ENCODE measurements around the gene MPP3. TPM values are rescaled to one million over a fixed set of nuclear protein-coding genes. Genes with fewer than 3 reads are reported as not detected.

MPP3 gene
- total and polyA plus RNA-seq, 10 of the 15 experiments (the other 5 are each of a cell fraction or from before 2014, with no cell fraction given), result not detected

GRCh38 chr17:43848601-43849000 lies 15.7 kb upstream of the MPP3 start:
- Histone ChIP-seq H3K9ac (ENCODE audit: control insufficient read depth, insufficient read depth, low read length) (no peak overlapping the region), H4K20me1 (ENCODE audit: control insufficient read depth, insufficient read depth) (no peaks in the 10 kb centered on the region), H3K36me3 (ENCODE audit: control insufficient read depth in 2 of 2, insufficient read depth in 2 of 2, low read length in 1 of 2) (no peaks in the 10 kb centered on the region), H2AFZ (ENCODE audit: control insufficient read depth, low read depth, low read length) (no peak overlapping the region), H3K4me3 (no peak overlapping the region), H3K79me2 (ENCODE audit: control insufficient read depth, insufficient read depth, low read length) (no peaks in the 10 kb centered on the region), H3K9me3 (replicated peaks; ENCODE audit: control insufficient read depth, insufficient read depth, low read length) (no peaks in the 10 kb centered on the region), H3K4me2 (ENCODE audit: control insufficient read depth, insufficient read depth) (no peak overlapping the region), H3K27ac (ENCODE audit: control insufficient read depth, insufficient read depth) (no peak overlapping the region), H3K27me3 (replicated peaks in 1 of 2; ENCODE audit: control insufficient read depth in 2 of 2, insufficient read depth in 2 of 2, low read length in 1 of 2) (no peaks in the 10 kb centered on the region; a peak in 3 of 4 replicates), H3K4me1 (ENCODE audit: control insufficient read depth, insufficient read depth, low read length) (no peaks in the 10 kb centered on the region)
- ChIA-PET RAD21 (ENCODE audit: unreplicated experiment) (no interaction called here), SMC1A (ENCODE audit: uncharacterized antibody, unreplicated experiment) (no interaction called here), POLR2A (no interaction called here), CTCF (interaction anchor here (1.7 kb wide), 1 partner anchor 8 kb away, joined by 5 read pairs; no protein-coding TSS in a partner anchor)
- in situ Hi-C loops (cut with MboI), result no loop called here
- FAIRE-seq (no peak), DNase-seq (ENCODE audit: low read depth, low spot score) (no peak), ATAC-seq (no peak)
- intact Hi-C loops (cut with micrococcal nuclease; ENCODE audit: unreplicated experiment), result loop anchor here (5.0 kb wide), 1 partner anchor 156 kb away; no protein-coding TSS in a partner anchor
- WGBS (ENCODE audit: insufficient coverage, insufficient replicate concordance, low lambda C conversion rate, missing lambda C conversion rate), result 10% methylated on average over 10 of the region's 10 CpGs
- BruUV-seq (replicated peaks), result no TSS peak
- TF ChIP-seq PKNOX1 (IDR thresholded peaks at IDR 0.05), result no peak
- TF ChIP-seq BCL3 (IDR thresholded peaks at IDR 0.05; ENCODE audit: borderline replicate concordance, insufficient read depth, low read depth, low read length, poor library complexity, severe bottlenecking), result no peak
- TF ChIP-seq USF2 (IDR thresholded peaks at IDR 0.05; ENCODE audit: borderline replicate concordance, low read depth, low read length), result no peak
- no peak for TF ChIP-seq NKRF (conservative IDR thresholded peaks at IDR 0.05)
- TF ChIP-seq IKZF2 (IDR thresholded peaks at IDR 0.05), result no peak
- no peak for TF ChIP-seq RCOR1 (conservative IDR thresholded peaks at IDR 0.05; ENCODE audit: low read depth, low read length)
- no peak for TF ChIP-seq MTA3 (IDR thresholded peaks at IDR 0.05; ENCODE audit: borderline replicate concordance, low read length)
- no peak for TF ChIP-seq FOS (IDR thresholded peaks at IDR 0.05; ENCODE audit: borderline replicate concordance, extremely low read depth, insufficient read length)

Measured in GM12878 (cell line).